Lower leg skin (tissue), 4 donors: Measurements from ENCODE around the gene CYGB. TPM values are rescaled to one million over a fixed set of nuclear protein-coding genes. Genes with fewer than 3 reads are reported as not detected.

Source experiments
- DNase-seq, 2 donors: peaks; one replicate each; pipeline ENCODE4 v3.0.0-alpha.2; 2019; ENCODE audit warnings: low spot score in 2 of 2
- H3K4me3 ChIP-seq: fragments of 200-600 bp; sonication (generic); 2 replicates; pipeline ENCODE4 v1.5.1; 2017; ENCODE audit warnings: mild to moderate bottlenecking, low read depth; ENCODE audit not compliant: poor library complexity, severe bottlenecking
- CTCF ChIP-seq, 3 donors: fragments of 450-650 bp; IDR thresholded peaks; one replicate each; pipeline ENCODE4 v1.5.1; 2016; ENCODE audit warnings: antibody characterized with exemption in 3 of 3, mild to moderate bottlenecking in 3 of 3, moderate library complexity in 2 of 3
- POLR2A ChIP-seq, 2 donors: fragments of 450-650 bp; IDR thresholded peaks; one replicate each; pipeline ENCODE4 v1.6.1; 2016 to 2017; ENCODE audit warnings: antibody characterized with exemption in 2 of 2, mild to moderate bottlenecking in 1 of 2, moderate library complexity in 1 of 2
- WGBS, 2 donors: methylation state at CpG; one replicate each; pipeline ENCODE4 v1.1.5; 2018; 5-methylcytosine and 5-hydroxymethylcytosine counted together
- intact Hi-C: fragments of 100-400 bp; cut with DNase I; formaldehyde crosslinking; loops from one replicate; pipeline ENCODE4 v1.15.0; 2023; ENCODE audit warnings: low total_unique reads
- total RNA-seq, 4 donors: library from RNA; depleted of rRNA; stranded (reverse); fragments of >200 nt; gene quantifications; one replicate each; pipeline ENCODE4 v1.1.0, GENCODE V29; 2016

Gene CYGB
- total RNA-seq = 10 to 100 TPM in 3 of 4 donors, 1 to 10 TPM in 1; 9.7 to 14.4 (median 10.7) TPM

GRCh38 chr17:76537578-76538280 lies at the start of gene CYGB:
CYGB (minus strand) TSS chr17:76537709; CDS start chr17:76537542, 167 bp downstream.
- no peak for TF ChIP-seq CTCF (IDR thresholded peaks at IDR 0.05)
- TF ChIP-seq POLR2A (IDR thresholded peaks at IDR 0.05) = no peak
- peak within 1 kb of the TSS; percentile 24 for H3K4me3 ChIP-seq
- WGBS, 2 donors = 1 to 2% methylated on average over 34 to 37 of the region's 95 CpGs
- DNase-seq = no peak
- intact Hi-C loops = no loop called here

- DNase-seq = peak; percentile 58 to 90
- no peak overlapping the region for H3K4me3 ChIP-seq
- intact Hi-C loops = no loop called here
- WGBS, 2 donors = 24 to 33% methylated on average over 16 to 17 of the region's 17 CpGs
- TF ChIP-seq CTCF (IDR thresholded peaks at IDR 0.05) (no peak), POLR2A (IDR thresholded peaks at IDR 0.05) (no peak)
Measured at GRCh38 chr17:76586741-76587487, 49.4 kb upstream of the CYGB start.

- TF ChIP-seq CTCF (IDR thresholded peaks at IDR 0.05) (no peak), POLR2A (IDR thresholded peaks at IDR 0.05) (no peak)
- peak in 1 of 2 donors; percentile 89 for DNase-seq
- WGBS, 2 donors = 0 to 3% methylated on average over 10 to 47 of the region's 84 CpGs
- intact Hi-C loops = no loop called here
- H3K4me3 ChIP-seq = peak within 1 kb of the TSS; percentile 53
Measured at GRCh38 chr17:76585649-76586593, 48.4 kb upstream of the CYGB start, which contains the start of gene ST6GALNAC2. ST6GALNAC2 (minus strand) TSS chr17:76585860; CDS start chr17:76585808, 52 bp downstream.

GRCh38 chr17:76585033-76585648 lies 47.6 kb upstream of the CYGB start:
- 0 to 1% methylated on average over 37 to 49 of the region's 62 CpGs for WGBS, 2 donors
- peak overlapping the region; percentile 53 for H3K4me3 ChIP-seq
- DNase-seq = no peak
- TF ChIP-seq POLR2A (IDR thresholded peaks at IDR 0.05) (no peak), CTCF (IDR thresholded peaks at IDR 0.05) (no peak)
- intact Hi-C loops = no loop called here

- TF ChIP-seq CTCF (IDR thresholded peaks at IDR 0.05) (no peak), POLR2A (IDR thresholded peaks at IDR 0.05) (no peak)
- intact Hi-C loops = no loop called here
- DNase-seq = no peak
- peak overlapping the region; percentile 53 for H3K4me3 ChIP-seq
- WGBS, 2 donors = 8 to 12% methylated on average over 14 to 17 of the region's 17 CpGs
Measured at GRCh38 chr17:76584427-76585032, 47.0 kb upstream of the CYGB start.
